Keratinocyte (primary cell): ENCODE results near the gene CDK3. TPM values are rescaled to one million over a fixed set of nuclear protein-coding genes. Genes with fewer than 3 reads are reported as not detected.

Source experiments
- DNase-seq: peaks from one replicate; pipeline ENCODE4 v3.0.0-alpha.2; 2011; ENCODE audit warnings: low read depth, missing footprints, low spot score
- FAIRE-seq: peaks from 2 replicates; lab custom pipeline; 2011; peaks lifted over from hg19 to GRCh38; lab: Jason Lieb, UNC
- H2AFZ ChIP-seq: 2 replicates; pipeline ENCODE4 v1.6.0; 2012; ENCODE audit warnings: low read length, control low read depth, inconsistent platforms; ENCODE audit not compliant: control insufficient read depth
- H3K27ac ChIP-seq: 2 replicates; pipeline ENCODE4 v1.5.1; 2011; ENCODE audit warnings: low read length; ENCODE audit not compliant: control insufficient read depth, insufficient read depth
- H3K27me3 ChIP-seq: 3 replicates; pipeline ENCODE4 v1.6.0; 2011; ENCODE audit warnings: low read length; ENCODE audit not compliant: control insufficient read depth, insufficient read depth; ENCODE audit errors: extremely low read depth
- H3K36me3 ChIP-seq, 2 experiments: 2 replicates in 1 of 2; 3 replicates in 1 of 2; pipeline ENCODE4 v1.5.1; 2011; ENCODE audit warnings: low read length in 2 of 2, mild to moderate bottlenecking in 1 of 2; ENCODE audit not compliant: control insufficient read depth in 2 of 2, insufficient read depth in 2 of 2; ENCODE audit errors: extremely low read depth in 1 of 2
- H3K4me1 ChIP-seq: 3 replicates; pipeline ENCODE4 v1.5.1; 2011; ENCODE audit warnings: low read length; ENCODE audit not compliant: control insufficient read depth, insufficient read depth; ENCODE audit errors: extremely low read depth
- H3K4me2 ChIP-seq: 3 replicates; pipeline ENCODE4 v1.6.0; 2011; ENCODE audit warnings: low read depth, low read length; ENCODE audit not compliant: control insufficient read depth, insufficient read depth; ENCODE audit errors: extremely low read depth
- H3K4me3 ChIP-seq, 3 experiments: fragments of 200-600 bp in 1 of 3; sonication (generic) in 1 of 3; 2 replicates in 2 of 3; 3 replicates in 1 of 3; pipeline ENCODE4 v1.5.1; 2011 to 2016; ENCODE audit warnings: low read length in 3 of 3, mild to moderate bottlenecking in 3 of 3, control low read depth in 2 of 3, inconsistent platforms in 1 of 3, low read depth in 1 of 3, mixed read lengths in 1 of 3, mixed run types in 1 of 3, moderate library complexity in 1 of 3; ENCODE audit not compliant: control insufficient read depth in 2 of 3, insufficient read depth in 2 of 3; ENCODE audit errors: extremely low read depth in 1 of 3
- H3K79me2 ChIP-seq: 2 replicates; pipeline ENCODE4 v1.6.0; 2012; ENCODE audit warnings: low read length; ENCODE audit not compliant: control insufficient read depth, insufficient read depth
- H3K9ac ChIP-seq: 3 replicates; pipeline ENCODE4 v1.6.0; 2011; ENCODE audit warnings: low read length; ENCODE audit not compliant: control insufficient read depth, insufficient read depth; ENCODE audit errors: extremely low read depth
- H3K9me1 ChIP-seq: 3 replicates; pipeline ENCODE4 v1.6.0; 2011; ENCODE audit warnings: low read length; ENCODE audit not compliant: control insufficient read depth, insufficient read depth; ENCODE audit errors: extremely low read depth
- H3K9me3 ChIP-seq: 2 replicates; pipeline ENCODE4 v1.5.1; 2012; ENCODE audit warnings: low read depth, low read length; ENCODE audit not compliant: control insufficient read depth
- H4K20me1 ChIP-seq: 3 replicates; pipeline ENCODE4 v1.6.0; 2011; ENCODE audit warnings: low read length; ENCODE audit not compliant: control insufficient read depth, insufficient read depth; ENCODE audit errors: extremely low read depth
- CTCF ChIP-seq, 3 experiments: IDR thresholded peaks in 1 of 3; conservative IDR thresholded peaks in 1 of 3; optimal IDR thresholded peaks in 1 of 3; 2 replicates in 2 of 3; 3 replicates in 1 of 3; pipeline versions ENCODE3 to v1.5.1; 2011; ENCODE audit warnings: low read length in 3 of 3, mild to moderate bottlenecking in 3 of 3, moderate library complexity in 2 of 3, control low read depth in 1 of 3, inconsistent platforms in 1 of 3; ENCODE audit not compliant: insufficient read depth in 2 of 3; ENCODE audit errors: extremely low read depth in 1 of 3
- EZH2 ChIP-seq: IDR thresholded peaks from one replicate; pipeline ENCODE4 v1.6.1; 2012; ENCODE audit warnings: inconsistent platforms, mild to moderate bottlenecking, low read length, moderate library complexity
- dilution Hi-C: fragments of 300-500 bp; cut with MboI; formaldehyde crosslinking; loops from one replicate; pipeline ENCODE4 v1.7.0; 2020; ENCODE audit warnings: low sequenced_read_pairs; ENCODE audit not compliant: extremely low pct_ligation_motif_present
- polyA plus RNA-seq, 5 experiments: library from polyadenylated mRNA; depleted of rRNA in 3 of 5; stranded (reverse) in 3 of 5; stranded (forward) in 1 of 5; unstranded in 1 of 5; fragments of >200 nt; gene quantifications; 1 replicate in 1 of 5; 2 replicates in 3 of 5; 3 replicates in 1 of 5; pipeline versions ENCODE4 v1.2.1 to v1.2.3, GENCODE V29; 2011 to 2012; ENCODE audit warnings: missing spikeins in 2 of 5, low read depth in 1 of 5, low replicate concordance in 1 of 5

The CDK3 gene
- polyA plus RNA-seq, 1 donor (not counting 4 experiments of a cell fraction or from before 2014, with no cell fraction given): 1.8 TPM

DNA sequence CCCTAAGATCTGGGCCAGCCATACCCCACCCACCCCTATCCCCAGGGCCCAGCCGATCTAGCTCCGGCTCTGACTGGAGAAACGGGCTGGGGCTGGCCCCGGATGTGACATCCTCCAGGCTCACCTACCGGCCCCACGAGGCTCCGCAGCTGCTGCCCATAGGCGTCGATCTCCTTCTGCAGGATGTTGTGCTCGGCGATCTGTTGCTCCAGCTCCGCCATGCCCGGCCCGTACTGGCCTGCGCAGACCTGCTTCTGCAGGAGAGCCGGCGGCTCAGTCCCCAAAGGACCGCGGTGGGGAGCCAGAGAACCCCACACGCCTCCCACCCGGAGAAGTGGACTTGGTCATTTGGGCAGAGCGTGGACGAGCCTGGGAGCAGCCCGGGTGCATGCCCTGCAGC, 21.6 kb downstream of the CDK3 start:
- no peak for FAIRE-seq
- Histone ChIP-seq H3K4me1 (peaks cover 17% of the 10 kb centered on the region), H3K9me3 (no peaks in the 10 kb centered on the region), H3K27ac (no peak overlapping the region), H3K4me3 (no peak overlapping the region), H3K36me3 (peaks cover 10 to 22% of the 10 kb centered on the region in 2 experiments), H3K4me2 (no peak overlapping the region), H3K9me1 (no peaks in the 10 kb centered on the region), H4K20me1 (peaks cover 7% of the 10 kb centered on the region), H2AFZ (no peak overlapping the region), H3K27me3 (no peaks in the 10 kb centered on the region), H3K9ac (no peak overlapping the region), H3K79me2 (peaks cover 11% of the 10 kb centered on the region)
- TF ChIP-seq EZH2: no peak
- TF ChIP-seq CTCF (optimal IDR thresholded peaks at IDR 0.05 in 1 of 3, IDR thresholded peaks at IDR 0.05 in 1 of 3, conservative IDR thresholded peaks at IDR 0.05 in 1 of 3; ENCODE audit: extremely low read depth in 1 of 3, insufficient read depth in 2 of 3, low read length in 3 of 3): no peak
- dilution Hi-C loops: no loop called here
- no peak for DNase-seq

GRCh38 chr17:76022973-76023899, 22.6 kb downstream of the CDK3 start:
- no peak overlapping the region for H3K27ac ChIP-seq

More at GRCh38 chr17:76022973-76023899, 22.6 kb downstream of the CDK3 start:
- Histone ChIP-seq H3K4me3 (no peak overlapping the region), H3K9ac (no peak overlapping the region), H3K79me2 (peaks cover 11% of the 10 kb centered on the region), H3K9me1 (no peaks in the 10 kb centered on the region), H3K36me3 (peaks cover 10 to 18% of the 10 kb centered on the region in 2 experiments), H3K27me3 (no peaks in the 10 kb centered on the region), H3K9me3 (no peaks in the 10 kb centered on the region), H3K4me1 (peaks cover 21% of the 10 kb centered on the region), H4K20me1 (peaks cover 7% of the 10 kb centered on the region), H2AFZ (no peak overlapping the region), H3K4me2 (no peak overlapping the region)
- DNase-seq (no peak), FAIRE-seq (no peak)
- dilution Hi-C loops: no loop called here
- TF ChIP-seq CTCF (optimal IDR thresholded peaks at IDR 0.05 in 1 of 3, IDR thresholded peaks at IDR 0.05 in 1 of 3, conservative IDR thresholded peaks at IDR 0.05 in 1 of 3; ENCODE audit: extremely low read depth in 1 of 3, insufficient read depth in 2 of 3, low read length in 3 of 3): no peak
- TF ChIP-seq EZH2: no peak
